CD8-positive, alpha-beta memory T cell (primary cell): ENCODE results near the gene ZC3H4. TPM values are rescaled to one million over a fixed set of nuclear protein-coding genes. Genes with fewer than 3 reads are reported as not detected.

Experiments
- CTCF ChIA-PET: fragments of 350-600 bp; sonication (Branson Sonifier 250); formaldehyde crosslinking; loops from one replicate; lab custom pipeline; 2021; ENCODE audit warnings: antibody characterized with exemption; lab: Charles Lee
- POLR2A ChIA-PET: fragments of 350-600 bp; sonication (Branson Sonifier 250); formaldehyde crosslinking; loops from one replicate; lab custom pipeline; 2021; ENCODE audit warnings: antibody characterized with exemption; lab: Charles Lee
- DNase-seq, 5 donors: peaks; one replicate each; pipeline versions ENCODE4 v3.0.0 to v3.0.0-alpha.2; 2020 to 2022; ENCODE audit warnings: mixed read lengths in 1 of 5
- H3K27ac ChIP-seq: one replicate; pipeline ENCODE4 v1.7.0; 2013; ENCODE audit warnings: low read depth, mild to moderate bottlenecking, low read length, moderate library complexity
- H3K27me3 ChIP-seq: 2 replicates; pipeline ENCODE4 v1.7.0; 2013; ENCODE audit warnings: low read length, mild to moderate bottlenecking; ENCODE audit not compliant: insufficient read depth, poor library complexity, severe bottlenecking
- H3K36me3 ChIP-seq: 2 replicates; pipeline ENCODE4 v1.7.0; 2013; ENCODE audit warnings: mild to moderate bottlenecking, low read length, moderate library complexity; ENCODE audit not compliant: insufficient read depth
- H3K4me1 ChIP-seq: 2 replicates; pipeline ENCODE4 v1.7.0; 2013; ENCODE audit warnings: mild to moderate bottlenecking, low read length, moderate library complexity; ENCODE audit not compliant: insufficient read depth
- H3K4me3 ChIP-seq: 2 replicates; pipeline ENCODE4 v1.7.0; 2013; ENCODE audit warnings: mild to moderate bottlenecking, low read length
- H3K9me3 ChIP-seq: 2 replicates; pipeline ENCODE4 v1.7.0; 2013; ENCODE audit warnings: mild to moderate bottlenecking, low read length
- H3K27ac Mint-ChIP-seq, 8 donors: one replicate each; pipeline ENCODE4 v1.8.0; 2020 to 2021; ENCODE audit warnings: mixed read lengths in 8 of 8, mild to moderate bottlenecking in 6 of 8, inconsistent platforms in 3 of 8, moderate library complexity in 3 of 8
- H3K27me3 Mint-ChIP-seq, 2 donors: one replicate each; pipeline ENCODE4 v1.8.0; 2020 to 2021; ENCODE audit warnings: mixed read lengths in 2 of 2, mild to moderate bottlenecking in 1 of 2, moderate library complexity in 1 of 2
- H3K36me3 Mint-ChIP-seq, 3 donors: one replicate each; pipeline ENCODE4 v1.8.0; 2020 to 2021; ENCODE audit warnings: mixed read lengths in 3 of 3, inconsistent platforms in 1 of 3, mild to moderate bottlenecking in 1 of 3
- H3K4me1 Mint-ChIP-seq, 3 donors: one replicate each; pipeline ENCODE4 v1.8.0; 2020 to 2021; ENCODE audit warnings: mixed read lengths in 3 of 3, inconsistent platforms in 1 of 3, mild to moderate bottlenecking in 1 of 3
- H3K4me3 Mint-ChIP-seq, 7 donors: one replicate each; pipeline ENCODE4 v1.8.0; 2020 to 2021; ENCODE audit warnings: mixed read lengths in 7 of 7, mild to moderate bottlenecking in 6 of 7, moderate library complexity in 4 of 7, inconsistent platforms in 2 of 7
- H3K9me3 Mint-ChIP-seq, 5 donors: one replicate each; pipeline ENCODE4 v1.8.0; 2020 to 2022; ENCODE audit warnings: mixed read lengths in 5 of 5, mild to moderate bottlenecking in 3 of 5, moderate library complexity in 2 of 5, inconsistent platforms in 1 of 5
- polyA plus RNA-seq: library from polyadenylated mRNA; unstranded; fragments of 300-500 nt; fragmentation: Illumina TruSeq; gene quantifications from one replicate; pipeline ENCODE4 v1.2.3, GENCODE V29; 2021
- total RNA-seq, 2 experiments: library from RNA; stranded (reverse); gene quantifications; one replicate each; pipeline ENCODE4 v1.2.3, GENCODE V29; 2021

ZC3H4 gene
- total and polyA plus RNA-seq, 3 experiments from 2014 or later, result 3.2 to 99.6 (median 90.3) TPM

DNA sequence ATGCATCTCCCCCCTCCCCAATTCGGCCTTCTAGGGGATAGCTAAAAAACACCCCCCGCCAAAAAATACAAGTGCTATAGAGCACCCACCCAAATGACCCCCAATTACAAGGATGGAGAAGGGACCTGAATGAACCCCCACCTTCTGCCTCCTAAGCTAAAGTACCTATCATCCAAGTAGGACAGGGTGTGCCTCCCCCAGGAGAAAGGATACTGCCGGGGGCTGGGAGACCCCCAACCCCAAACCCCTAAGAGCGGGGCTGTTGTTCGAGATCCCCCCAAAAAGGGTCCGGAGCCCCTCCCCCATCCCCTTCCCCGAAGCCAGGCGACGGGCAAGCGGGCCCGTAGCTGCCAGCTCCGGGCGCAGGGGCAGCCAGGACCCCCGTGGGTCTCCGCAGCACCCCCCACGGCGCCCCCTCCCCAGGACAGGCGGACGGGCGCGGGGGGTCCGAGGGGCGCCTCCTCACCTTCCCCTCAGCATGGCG is 1.9 kb downstream of the ZC3H4 start:
- Histone ChIP-seq H3K36me3 (peaks cover 8% of the 10 kb centered on the region), H3K9me3 (no peaks in the 10 kb centered on the region), H3K4me1 (peaks cover 45% of the 10 kb centered on the region), H3K4me3 (peak overlapping the region; percentile 96), H3K27me3 (no peaks in the 10 kb centered on the region), H3K27ac (peak overlapping the region; percentile 99)
- H3K9me3 Mint-ChIP-seq, result no peaks in the 10 kb centered on the region
- H3K36me3 Mint-ChIP-seq, result peaks cover 5 to 27% (median 6%) of the 10 kb centered on the region in 3 donors
- no peaks in the 10 kb centered on the region for H3K27me3 Mint-ChIP-seq
- ChIA-PET POLR2A (interaction anchor here (0.5 to 3.0 kb wide), 9 partner anchors 16 to 1645 kb away, joined by 3 to 24 read pairs (median 5); partner anchors contain the start of gene INAFM1), CTCF (interaction anchor here (0.8 to 2.1 kb wide), 3 partner anchors 17 to 132 kb away, joined by 3 to 16 read pairs (median 5); no protein-coding TSS in a partner anchor)
- H3K27ac Mint-ChIP-seq, result peak overlapping the region; percentile 99 to 100 (median 100)
- H3K4me1 Mint-ChIP-seq, result peaks cover 47 to 50% (median 49%) of the 10 kb centered on the region in 3 donors
- H3K4me3 Mint-ChIP-seq, result peak overlapping the region; percentile 95 to 100 (median 97)
- no peak for DNase-seq

DNA sequence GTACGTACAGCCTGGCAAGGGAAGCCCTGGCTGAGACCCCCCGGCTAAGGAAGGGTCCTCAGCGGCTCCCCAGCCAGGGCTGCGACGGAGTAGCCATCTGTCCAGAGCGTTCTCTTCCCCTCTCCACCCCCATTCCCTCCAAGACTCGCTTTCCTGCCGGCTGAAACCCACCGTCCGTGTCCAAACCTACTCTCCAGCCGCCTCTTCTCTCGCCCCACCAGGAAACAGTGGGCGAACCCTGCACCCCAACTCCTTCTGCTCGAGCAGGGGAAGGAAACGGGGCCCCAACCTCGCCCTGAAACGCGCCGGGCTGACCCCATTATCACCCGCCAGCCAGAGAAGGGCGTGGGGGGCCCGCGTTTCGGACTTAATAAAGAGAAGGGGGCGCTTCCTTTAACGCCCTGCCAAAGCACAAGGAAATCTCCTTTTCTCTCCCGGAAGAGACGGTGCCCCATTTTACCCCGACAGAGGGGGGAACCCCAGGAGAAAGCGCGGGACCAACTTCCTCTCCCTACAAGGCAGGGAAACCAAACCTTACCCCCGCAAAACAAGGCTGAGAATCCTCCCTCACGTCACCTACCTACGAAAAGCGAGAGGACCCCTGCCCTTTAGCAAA is 2.5 kb downstream of the ZC3H4 start:
- Histone ChIP-seq H3K4me1 (peaks cover 51% of the 10 kb centered on the region), H3K27ac (peak overlapping the region; percentile 99), H3K4me3 (peak overlapping the region; percentile 96), H3K36me3 (peaks cover 8% of the 10 kb centered on the region), H3K9me3 (no peaks in the 10 kb centered on the region), H3K27me3 (no peaks in the 10 kb centered on the region)
- ChIA-PET CTCF (interaction anchor here (0.8 to 1.5 kb wide), 3 partner anchors 32 to 133 kb away, joined by 3 to 5 read pairs (median 3); no protein-coding TSS in a partner anchor), POLR2A (interaction anchor here (0.6 to 3.0 kb wide), 6 partner anchors 15 to 163 kb away, joined by 3 to 24 read pairs (median 4); no protein-coding TSS in a partner anchor)
- no peaks in the 10 kb centered on the region for H3K9me3 Mint-ChIP-seq
- H3K36me3 Mint-ChIP-seq, result peaks cover 5 to 27% (median 6%) of the 10 kb centered on the region in 3 donors
- H3K27ac Mint-ChIP-seq, result peak overlapping the region; percentile 88 to 100 (median 96)
- H3K4me1 Mint-ChIP-seq, result peaks cover 52 to 56% (median 55%) of the 10 kb centered on the region in 3 donors
- H3K4me3 Mint-ChIP-seq, result peak overlapping the region; percentile 95 to 100 (median 97)
- H3K27me3 Mint-ChIP-seq, result no peaks in the 10 kb centered on the region
- peak; percentile 30 to 59 (median 48) for DNase-seq

DNA sequence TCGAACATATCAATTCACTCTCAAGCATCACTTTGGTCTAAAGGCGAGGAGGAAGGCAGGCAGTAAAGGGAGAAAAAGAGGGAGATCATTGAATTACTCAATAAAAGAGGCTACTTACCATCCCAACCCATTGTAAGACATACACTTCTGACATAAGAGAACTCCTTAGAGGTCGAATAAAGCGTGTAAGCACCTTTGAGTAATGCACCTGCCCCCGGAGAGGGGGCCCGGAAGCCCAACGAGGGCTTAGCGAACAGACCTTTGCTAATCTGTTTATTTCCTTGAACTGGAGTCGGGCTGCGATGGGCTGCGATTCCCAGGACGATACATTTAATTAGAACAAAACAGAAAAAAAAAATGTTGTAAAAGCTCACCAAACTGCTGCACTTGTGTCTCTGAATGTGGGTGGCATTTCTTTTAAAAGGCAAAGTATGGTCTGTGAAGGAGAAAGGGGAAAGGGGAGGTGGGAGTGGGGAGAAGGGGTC is 3.0 kb downstream of the ZC3H4 start:
- no peaks in the 10 kb centered on the region for H3K9me3 ChIP-seq
- no peaks in the 10 kb centered on the region for H3K9me3 Mint-ChIP-seq
- H3K4me3 ChIP-seq, result peak overlapping the region; percentile 96
- ChIA-PET CTCF (interaction anchor here (1.3 to 2.4 kb wide), 2 partner anchors 32 to 74 kb away, joined by 3 to 12 read pairs; no protein-coding TSS in a partner anchor), POLR2A (interaction anchor here (0.6 to 1.3 kb wide), 3 partner anchors 21 to 146 kb away, joined by 3 to 4 read pairs (median 3); partner anchors contain the start of gene CCDC9)
- H3K36me3 ChIP-seq, result peaks cover 8% of the 10 kb centered on the region
- no peaks in the 10 kb centered on the region for H3K27me3 Mint-ChIP-seq
- H3K4me1 Mint-ChIP-seq, result peaks cover 58 to 62% (median 60%) of the 10 kb centered on the region in 3 donors
- peak overlapping the region; percentile 88 to 100 (median 94) for H3K27ac Mint-ChIP-seq
- H3K4me3 Mint-ChIP-seq, result peak overlapping the region; percentile 95 to 100 (median 97)
- peak in 3 of 5 donors; percentile 17 to 67 (median 56) for DNase-seq
- H3K27me3 ChIP-seq, result no peaks in the 10 kb centered on the region
- H3K4me1 ChIP-seq, result peaks cover 57% of the 10 kb centered on the region
- peaks cover 7 to 33% (median 10%) of the 10 kb centered on the region in 3 donors for H3K36me3 Mint-ChIP-seq
- H3K27ac ChIP-seq, result peak overlapping the region; percentile 99

DNA sequence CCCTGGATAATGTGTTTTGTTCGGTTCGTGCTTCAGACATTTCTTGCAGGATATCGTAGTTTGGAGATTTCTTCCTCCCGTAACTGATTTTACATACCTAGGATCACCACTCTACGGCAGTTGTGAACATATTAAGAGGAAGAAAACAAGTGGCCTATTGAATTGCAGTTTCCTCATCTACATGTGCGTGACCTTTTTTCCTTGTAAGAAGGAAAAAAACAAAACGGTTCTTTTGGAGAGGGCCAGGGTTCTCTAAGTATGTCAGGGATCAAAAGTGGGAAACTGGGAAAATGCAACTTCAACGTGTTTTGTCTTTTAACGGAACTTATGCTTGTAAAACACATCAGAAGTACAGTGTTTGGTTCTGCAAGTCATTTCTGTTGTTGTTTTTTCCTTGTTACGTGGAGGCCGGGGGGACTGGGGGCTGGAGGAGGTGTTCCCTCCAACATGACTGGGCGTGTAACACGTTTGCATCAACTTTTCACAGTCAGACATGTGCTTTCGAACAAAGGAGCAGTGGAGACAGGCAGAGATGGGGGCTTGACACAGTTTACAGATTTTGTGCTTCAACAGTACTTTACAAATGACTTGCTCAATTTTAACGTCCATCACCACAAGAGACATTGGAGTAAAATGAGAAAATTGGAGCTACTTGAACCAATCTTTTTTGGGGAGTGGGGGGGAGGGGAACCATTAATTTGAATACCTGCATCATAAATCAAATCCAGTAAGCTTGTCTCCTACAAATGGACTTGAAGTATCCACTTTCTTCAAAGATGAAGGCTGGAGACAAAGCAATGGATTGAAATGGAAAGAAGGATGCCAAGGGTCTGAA is 3.8 kb downstream of the ZC3H4 start:
- Histone ChIP-seq H3K9me3 (no peaks in the 10 kb centered on the region), H3K27ac (peak overlapping the region; percentile 99), H3K27me3 (no peaks in the 10 kb centered on the region), H3K4me3 (peak overlapping the region; percentile 96), H3K4me1 (peaks cover 57% of the 10 kb centered on the region), H3K36me3 (peaks cover 8% of the 10 kb centered on the region)
- peak overlapping the region; percentile 95 to 100 (median 97) for H3K4me3 Mint-ChIP-seq
- H3K36me3 Mint-ChIP-seq, result peaks cover 8 to 35% (median 10%) of the 10 kb centered on the region in 3 donors
- ChIA-PET POLR2A (interaction anchor here (0.9 kb wide), 1 partner anchor 146 kb away, joined by 3 read pairs; the partner anchor contains the start of gene CCDC9), CTCF (interaction anchor here (1.3 to 2.4 kb wide), 2 partner anchors 31 to 73 kb away, joined by 3 to 12 read pairs; no protein-coding TSS in a partner anchor)
- H3K4me1 Mint-ChIP-seq, result peaks cover 59 to 68% (median 66%) of the 10 kb centered on the region in 3 donors
- H3K27ac Mint-ChIP-seq, result peak overlapping the region; percentile 88 to 100 (median 94)
- DNase-seq, result peak in 3 of 5 donors; percentile 31 to 65 (median 33)
- H3K9me3 Mint-ChIP-seq, result no peaks in the 10 kb centered on the region
- H3K27me3 Mint-ChIP-seq, result no peaks in the 10 kb centered on the region

DNA sequence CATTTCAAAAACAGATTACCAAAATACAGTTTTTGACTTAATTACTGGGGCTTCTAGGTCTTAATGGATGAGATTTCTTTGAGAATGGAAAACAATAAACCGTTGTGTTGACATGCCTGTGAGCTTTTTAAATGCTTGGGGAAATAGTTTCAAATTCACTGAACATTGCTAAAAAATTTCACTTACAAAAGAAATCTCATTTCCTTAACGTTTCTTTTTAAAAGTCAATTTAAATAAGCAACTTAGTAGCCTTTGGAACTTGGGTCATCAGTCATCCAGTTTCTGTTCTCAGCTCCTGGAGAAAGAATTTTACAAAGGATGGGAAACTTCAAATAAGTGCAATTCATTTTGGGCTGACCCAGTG is 4.4 kb downstream of the ZC3H4 start:
- peak overlapping the region; percentile 95 to 100 (median 97) for H3K4me3 Mint-ChIP-seq
- peaks cover 54% of the 10 kb centered on the region for H3K4me1 ChIP-seq
- H3K4me1 Mint-ChIP-seq, result peaks cover 58 to 73% (median 70%) of the 10 kb centered on the region in 3 donors

DNA sequence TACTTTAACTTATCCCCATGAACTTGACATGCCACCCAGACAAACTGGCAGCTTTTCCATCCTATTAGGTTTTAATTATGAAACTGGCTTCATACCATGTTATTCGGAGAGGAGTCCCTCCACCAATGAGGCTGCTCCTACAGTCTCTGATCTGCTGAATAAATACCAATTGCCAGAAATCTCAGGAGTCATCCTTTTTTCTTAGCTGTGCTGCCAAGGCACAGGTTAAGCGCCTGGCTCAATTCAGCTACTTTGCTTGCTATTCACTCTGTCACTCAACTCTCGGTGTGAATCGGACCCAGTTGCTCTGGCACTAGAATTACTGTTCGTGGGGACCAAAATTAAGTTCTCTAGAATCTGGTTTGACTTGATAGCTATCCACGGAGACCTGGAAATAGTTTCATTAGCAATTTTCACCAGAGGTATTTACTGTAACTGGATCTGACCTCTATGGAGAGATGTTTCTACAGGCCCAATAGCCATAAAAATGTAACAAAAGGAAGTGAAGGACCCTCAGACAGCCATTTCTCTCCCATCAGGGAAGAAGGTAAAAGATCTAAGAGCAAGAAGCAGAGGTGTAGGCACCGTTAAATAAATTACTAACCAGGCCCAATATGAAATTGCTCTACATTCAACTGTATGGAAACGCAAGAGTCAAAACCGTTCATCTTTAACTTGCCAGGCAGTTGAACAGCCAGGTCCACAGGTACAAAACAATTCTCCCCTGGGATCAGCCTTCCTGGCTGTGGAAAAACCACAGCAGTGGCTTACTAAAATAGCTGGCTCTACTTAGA is 5.4 kb downstream of the ZC3H4 start:
- no peaks in the 10 kb centered on the region for H3K9me3 ChIP-seq
- H3K27me3 Mint-ChIP-seq, result no peaks in the 10 kb centered on the region
- H3K9me3 Mint-ChIP-seq, result no peaks in the 10 kb centered on the region
- H3K36me3 ChIP-seq, result peaks cover 8% of the 10 kb centered on the region
- peak overlapping the region; percentile 88 to 99 (median 94) for H3K27ac Mint-ChIP-seq
- peak overlapping the region; percentile 8 for H3K4me3 ChIP-seq
- H3K4me1 ChIP-seq, result peaks cover 49% of the 10 kb centered on the region
- ChIA-PET POLR2A (no interaction called here), CTCF (interaction anchor here (2.1 to 2.4 kb wide), 2 partner anchors 13 to 29 kb away, joined by 4 to 12 read pairs; no protein-coding TSS in a partner anchor)
- H3K4me3 Mint-ChIP-seq, result peak overlapping the region; percentile 54 to 100 (median 85)
- H3K4me1 Mint-ChIP-seq, result peaks cover 52 to 66% (median 65%) of the 10 kb centered on the region in 3 donors
- H3K27me3 ChIP-seq, result no peaks in the 10 kb centered on the region
- H3K36me3 Mint-ChIP-seq, result peaks cover 8 to 34% (median 10%) of the 10 kb centered on the region in 3 donors
- H3K27ac ChIP-seq, result peak overlapping the region; percentile 51
- DNase-seq, result no peak

More for the DNA sequence above, 4.4 kb downstream of the ZC3H4 start:
- Histone ChIP-seq H3K27me3 (no peaks in the 10 kb centered on the region), H3K4me3 (peak overlapping the region; percentile 96), H3K27ac (peak overlapping the region; percentile 99), H3K9me3 (no peaks in the 10 kb centered on the region), H3K36me3 (peaks cover 8% of the 10 kb centered on the region)
- no peaks in the 10 kb centered on the region for H3K9me3 Mint-ChIP-seq
- ChIA-PET CTCF (interaction anchor here (2.1 to 2.4 kb wide), 2 partner anchors 14 to 30 kb away, joined by 4 to 12 read pairs; no protein-coding TSS in a partner anchor), POLR2A (no interaction called here)
- DNase-seq, result no peak
- peaks cover 8 to 39% (median 10%) of the 10 kb centered on the region in 3 donors for H3K36me3 Mint-ChIP-seq
- peak overlapping the region; percentile 88 to 100 (median 94) for H3K27ac Mint-ChIP-seq
- H3K27me3 Mint-ChIP-seq, result no peaks in the 10 kb centered on the region
